Vagina (tissue), 2 donors: ENCODE measurements around the gene ZNF778.

Experiments
- POLR2A ChIP-seq, 2 donors: fragments of 450-650 bp; IDR thresholded peaks; one replicate each; pipeline ENCODE4 v1.6.1; 2017; ENCODE audit warnings: antibody characterized with exemption in 2 of 2, mild to moderate bottlenecking in 2 of 2, moderate library complexity in 2 of 2
- POLR2AphosphoS5 ChIP-seq, 2 donors: sonication (generic); formaldehyde crosslinking; IDR thresholded peaks; one replicate each; pipeline ENCODE4 v1.9.0; 2017; ENCODE audit warnings: antibody characterized with exemption in 2 of 2, mild to moderate bottlenecking in 2 of 2, low read depth in 1 of 2; ENCODE audit not compliant: insufficient read depth in 1 of 2
- TF ChIP-seq, protein P1 (sequence below), 3 experiments: fragments of 450-650 bp in 2 of 3; fragments of 200-600 bp in 1 of 3; sonication (generic) in 1 of 3; IDR thresholded peaks; one replicate each; pipeline ENCODE4 v1.5.1; 2017 to 2019; ENCODE audit warnings: antibody characterized with exemption in 3 of 3, mild to moderate bottlenecking in 2 of 3, moderate library complexity in 2 of 3

DNA sequence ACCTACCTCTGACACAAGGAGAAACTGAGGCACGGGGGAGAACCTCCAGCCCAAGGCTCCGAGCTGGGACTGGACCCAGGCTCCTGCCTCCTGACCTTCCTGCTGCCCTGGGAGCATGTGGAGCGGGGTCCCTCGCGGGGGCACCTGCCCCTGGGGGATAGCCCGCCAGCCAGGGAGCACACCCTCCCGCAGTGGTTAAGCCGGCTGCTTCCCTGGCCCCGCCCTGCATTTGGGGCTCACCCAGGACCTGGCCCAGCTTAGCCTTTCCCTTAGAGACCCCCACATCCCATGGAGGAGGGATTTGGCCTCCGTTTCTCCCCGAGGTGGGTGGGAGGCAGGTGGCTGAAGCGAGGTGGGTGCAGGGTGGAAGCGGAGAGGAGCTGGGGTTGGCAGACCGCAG, 47.7 kb upstream of the ZNF778 start:
- TF ChIP-seq POLR2A (IDR thresholded peaks at IDR 0.05), result no peak
- TF ChIP-seq, protein P1, sequence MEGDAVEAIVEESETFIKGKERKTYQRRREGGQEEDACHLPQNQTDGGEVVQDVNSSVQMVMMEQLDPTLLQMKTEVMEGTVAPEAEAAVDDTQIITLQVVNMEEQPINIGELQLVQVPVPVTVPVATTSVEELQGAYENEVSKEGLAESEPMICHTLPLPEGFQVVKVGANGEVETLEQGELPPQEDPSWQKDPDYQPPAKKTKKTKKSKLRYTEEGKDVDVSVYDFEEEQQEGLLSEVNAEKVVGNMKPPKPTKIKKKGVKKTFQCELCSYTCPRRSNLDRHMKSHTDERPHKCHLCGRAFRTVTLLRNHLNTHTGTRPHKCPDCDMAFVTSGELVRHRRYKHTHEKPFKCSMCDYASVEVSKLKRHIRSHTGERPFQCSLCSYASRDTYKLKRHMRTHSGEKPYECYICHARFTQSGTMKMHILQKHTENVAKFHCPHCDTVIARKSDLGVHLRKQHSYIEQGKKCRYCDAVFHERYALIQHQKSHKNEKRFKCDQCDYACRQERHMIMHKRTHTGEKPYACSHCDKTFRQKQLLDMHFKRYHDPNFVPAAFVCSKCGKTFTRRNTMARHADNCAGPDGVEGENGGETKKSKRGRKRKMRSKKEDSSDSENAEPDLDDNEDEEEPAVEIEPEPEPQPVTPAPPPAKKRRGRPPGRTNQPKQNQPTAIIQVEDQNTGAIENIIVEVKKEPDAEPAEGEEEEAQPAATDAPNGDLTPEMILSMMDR (IDR thresholded peaks at IDR 0.05), result no peak
- TF ChIP-seq POLR2AphosphoS5 (IDR thresholded peaks at IDR 0.05; ENCODE audit: insufficient read depth in 1 of 2, low read depth in 1 of 2), result no peak
